VCaP (cell line): ENCODE data around the gene RINL.

Experiments used
- H3K27ac ChIP-seq: fragments of 450-650 bp; 2 replicates; pipeline ENCODE4 v1.5.1; 2017
- CTCF ChIP-seq: fragments of 450-650 bp; conservative IDR thresholded peaks from 2 replicates; pipeline ENCODE4 v1.5.1; 2017; ENCODE audit warnings: mild to moderate bottlenecking, moderate library complexity

RINL gene

DNA sequence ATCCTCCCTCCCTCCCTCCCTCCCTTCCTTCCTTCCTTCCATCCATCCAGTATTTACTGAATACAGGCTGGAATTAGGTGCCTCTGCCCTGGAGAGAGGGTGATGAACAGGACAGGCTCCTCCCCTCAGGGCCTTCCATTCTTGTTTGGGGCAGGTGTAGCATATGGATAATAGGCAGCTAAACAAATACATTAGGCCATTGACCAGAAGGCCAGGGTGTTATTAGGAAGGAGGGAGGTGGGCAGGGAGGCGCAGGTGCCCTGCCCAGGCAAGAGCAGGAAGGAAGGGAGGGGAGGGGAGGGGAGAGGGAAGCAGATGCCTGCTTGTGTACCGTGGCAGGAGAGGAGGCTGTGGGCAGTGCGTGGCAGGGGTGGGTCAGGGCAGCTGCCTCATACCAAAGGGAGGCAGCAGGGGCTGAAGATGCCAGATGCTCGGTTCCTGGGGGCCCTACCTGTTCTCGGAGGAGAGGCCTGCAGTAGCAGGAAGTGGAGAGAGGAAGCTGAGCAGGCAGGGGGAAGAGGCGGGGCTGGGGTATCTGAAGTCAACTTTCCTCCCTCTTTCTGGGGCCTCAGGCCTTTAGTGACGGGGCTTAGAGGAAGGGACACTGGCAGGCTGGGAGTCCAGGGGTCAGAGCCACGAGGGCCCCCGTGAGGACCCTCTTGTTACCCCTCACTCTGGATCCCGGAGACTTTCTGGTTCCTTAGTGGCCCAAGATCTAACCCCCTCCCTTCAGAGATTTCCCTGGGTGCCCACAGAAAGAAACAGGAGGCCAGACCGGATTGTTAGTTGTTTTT lies at the start of gene RINL:
TSS of gene RINL (minus strand) at position 495 of the 794 bp plus-strand sequence. CDS start 1,533 bp downstream, outside the sequence.
- peak within 1 kb of the TSS; percentile 91 for H3K27ac ChIP-seq
- TF ChIP-seq CTCF, result no peak

GRCh38 chr19:38924388-38924787 lies 46.3 kb upstream of the RINL start:
- no peak overlapping the region for H3K27ac ChIP-seq
- TF ChIP-seq CTCF, result no peak

- no peak for TF ChIP-seq CTCF
- no peak overlapping the region for H3K27ac ChIP-seq
These were observed 44.4 kb upstream of the RINL start for GRCh38 chr19:38922482-38922881.

DNA sequence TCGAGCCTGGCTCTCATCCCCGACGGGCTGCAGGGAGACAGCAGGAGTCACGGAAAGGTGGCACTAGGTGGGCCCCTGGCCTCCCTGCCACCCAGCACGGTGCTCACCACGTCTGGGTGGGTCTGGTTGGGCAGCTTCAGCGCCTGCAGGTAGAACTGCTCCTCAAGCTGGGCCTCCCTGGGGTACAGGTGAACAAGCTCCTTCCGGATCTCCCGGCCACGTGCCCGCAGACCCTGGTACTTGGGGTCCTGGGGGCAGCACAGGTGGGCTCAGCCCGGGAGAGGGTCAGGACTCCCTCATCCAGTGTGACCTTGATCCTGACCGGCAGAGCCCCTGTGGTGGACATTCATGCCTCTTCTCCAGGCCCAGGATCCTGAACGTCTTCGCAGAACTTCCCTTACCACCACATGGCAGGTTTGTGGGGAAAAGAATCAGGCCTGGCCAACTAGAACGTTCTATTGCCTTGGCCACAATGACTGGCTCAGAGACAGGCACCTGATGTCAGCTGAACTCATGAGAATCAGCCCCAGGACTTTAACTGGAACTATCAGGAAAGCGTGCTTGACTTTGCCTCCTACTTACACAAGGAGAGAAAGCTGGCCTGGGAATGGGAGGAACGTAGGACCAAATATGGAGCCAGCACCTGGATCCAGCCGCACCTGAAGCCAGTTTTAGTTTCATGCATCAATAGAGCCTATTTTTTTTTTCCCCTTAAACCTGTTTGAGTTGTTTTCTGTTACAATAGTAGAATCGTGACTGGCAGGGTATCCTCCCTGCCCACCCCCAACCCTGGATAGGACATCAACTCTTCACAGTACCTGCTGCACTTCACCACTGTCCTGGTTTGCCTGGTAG lies 43.6 kb upstream of the RINL start:
- no peak for TF ChIP-seq CTCF
- no peak overlapping the region for H3K27ac ChIP-seq

GRCh38 chr19:38920602-38921419 lies 42.7 kb upstream of the RINL start:
- H3K27ac ChIP-seq, result no peak overlapping the region
- TF ChIP-seq CTCF, result no peak

GRCh38 chr19:38919837-38920601 lies 41.9 kb upstream of the RINL start:
- H3K27ac ChIP-seq, result no peak overlapping the region
- no peak for TF ChIP-seq CTCF
